HCT116 (cell line): ENCODE data around the gene SLC6A11.

Experiments used
- ATF3 ChIP-seq: IDR thresholded peaks from 2 replicates; pipeline ENCODE4 v1.6.1; 2012
- CBX3 ChIP-seq: IDR thresholded peaks from 2 replicates; pipeline ENCODE4 v1.6.1; 2012; ENCODE audit warnings: low read depth
- CEBPB ChIP-seq: IDR thresholded peaks from 2 replicates; pipeline ENCODE4 v1.6.1; 2012; ENCODE audit warnings: low read depth
- CTCF ChIP-seq, 3 experiments: fragments of 200-600 bp in 1 of 3; sonication (generic) in 1 of 3; IDR thresholded peaks in 2 of 3; conservative IDR thresholded peaks in 1 of 3; 2 replicates each; pipeline ENCODE4 v1.5.1; 2012 to 2017; ENCODE audit warnings: low read depth in 2 of 3, low read length in 2 of 3, antibody characterized with exemption in 1 of 3, borderline replicate concordance in 1 of 3, control low read depth in 1 of 3, mild to moderate bottlenecking in 1 of 3, mixed read lengths in 1 of 3, mixed run types in 1 of 3, moderate library complexity in 1 of 3; ENCODE audit not compliant: insufficient read depth in 1 of 3
- EZH2 ChIP-seq: fragments of 200-600 bp; sonication (generic); IDR thresholded peaks from 2 replicates; pipeline ENCODE4 v1.6.1; 2017; ENCODE audit warnings: antibody characterized with exemption, mixed run types
- EZH2phosphoT487 ChIP-seq: fragments of 200-600 bp; IDR thresholded peaks from 2 replicates; pipeline ENCODE4 v1.6.1; 2018; ENCODE audit warnings: antibody characterized with exemption, borderline replicate concordance
- MAX ChIP-seq: IDR thresholded peaks from 2 replicates; pipeline ENCODE4 v1.6.1; 2012
- POLR2A ChIP-seq: IDR thresholded peaks from 2 replicates; pipeline ENCODE4 v1.7.0; 2011; ENCODE audit warnings: borderline replicate concordance; ENCODE audit not compliant: insufficient read depth, insufficient read length; ENCODE audit errors: extremely low read depth
- POLR2AphosphoS5 ChIP-seq: IDR thresholded peaks from 2 replicates; pipeline ENCODE4 v1.6.1; 2011; ENCODE audit warnings: mild to moderate bottlenecking, low read depth, low read length, moderate library complexity
- SP1 ChIP-seq: IDR thresholded peaks from 2 replicates; pipeline ENCODE4 v1.6.1; 2012; ENCODE audit warnings: low read depth
- YY1 ChIP-seq: IDR thresholded peaks from 2 replicates; pipeline ENCODE4 v1.6.1; 2011; ENCODE audit warnings: low read length, low read depth, moderate library complexity, mild to moderate bottlenecking; ENCODE audit not compliant: insufficient replicate concordance; ENCODE audit errors: extremely low read depth
- ZFX ChIP-seq: fragments of 450-650 bp; IDR thresholded peaks from 2 replicates; pipeline ENCODE4 v1.6.1; 2017
- ZNF274 ChIP-seq: fragments of 200-500 bp; sonication (Bioruptor generic); IDR thresholded peaks from 2 replicates; pipeline ENCODE4 v1.6.1; 2014; ENCODE audit warnings: mild to moderate bottlenecking, low read depth, low read length, inconsistent platforms

- no peak for TF ChIP-seq ZNF274
- no peak for TF ChIP-seq CTCF (IDR thresholded peaks at IDR 0.05 in 2 of 3, conservative IDR thresholded peaks at IDR 0.05 in 1 of 3; ENCODE audit: borderline replicate concordance in 1 of 3, insufficient read depth in 1 of 3, low read depth in 2 of 3, low read length in 2 of 3)
- TF ChIP-seq SP1: no peak
- TF ChIP-seq ZFX: no peak
- no peak for TF ChIP-seq POLR2AphosphoS5
- no peak for TF ChIP-seq POLR2A
- TF ChIP-seq YY1: no peak
- no peak for TF ChIP-seq CBX3
- no peak for TF ChIP-seq EZH2
- no peak for TF ChIP-seq CEBPB
- TF ChIP-seq ATF3: no peak
- TF ChIP-seq EZH2phosphoT487: no peak
- no peak for TF ChIP-seq MAX
These were observed 164.3 kb downstream of the SLC6A11 start for GRCh38 chr3:10980312-10980711.
